Measurements from ENCODE around the gene TADA2A.
A peak's percentile ranks its signal among the peaks of the same experiment; 100 is the strongest.

Gene TADA2A

GRCh38 chr17:37521821-37522220, 115.1 kb downstream of the TADA2A start:
- H3K4me1 ChIP-seq (ENCODE audit: insufficient read depth, low read length, severe bottlenecking), result no peaks in the 10 kb centered on the region
- TF ChIP-seq, protein P1, sequence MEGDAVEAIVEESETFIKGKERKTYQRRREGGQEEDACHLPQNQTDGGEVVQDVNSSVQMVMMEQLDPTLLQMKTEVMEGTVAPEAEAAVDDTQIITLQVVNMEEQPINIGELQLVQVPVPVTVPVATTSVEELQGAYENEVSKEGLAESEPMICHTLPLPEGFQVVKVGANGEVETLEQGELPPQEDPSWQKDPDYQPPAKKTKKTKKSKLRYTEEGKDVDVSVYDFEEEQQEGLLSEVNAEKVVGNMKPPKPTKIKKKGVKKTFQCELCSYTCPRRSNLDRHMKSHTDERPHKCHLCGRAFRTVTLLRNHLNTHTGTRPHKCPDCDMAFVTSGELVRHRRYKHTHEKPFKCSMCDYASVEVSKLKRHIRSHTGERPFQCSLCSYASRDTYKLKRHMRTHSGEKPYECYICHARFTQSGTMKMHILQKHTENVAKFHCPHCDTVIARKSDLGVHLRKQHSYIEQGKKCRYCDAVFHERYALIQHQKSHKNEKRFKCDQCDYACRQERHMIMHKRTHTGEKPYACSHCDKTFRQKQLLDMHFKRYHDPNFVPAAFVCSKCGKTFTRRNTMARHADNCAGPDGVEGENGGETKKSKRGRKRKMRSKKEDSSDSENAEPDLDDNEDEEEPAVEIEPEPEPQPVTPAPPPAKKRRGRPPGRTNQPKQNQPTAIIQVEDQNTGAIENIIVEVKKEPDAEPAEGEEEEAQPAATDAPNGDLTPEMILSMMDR (IDR thresholded peaks at IDR 0.05; ENCODE audit: low read length), result no peak
- no peak for TF ChIP-seq EZH2 (IDR thresholded peaks at IDR 0.05; ENCODE audit: borderline replicate concordance, low read length)
- no peaks in the 10 kb centered on the region for H4K20me1 ChIP-seq (ENCODE audit: insufficient read depth, low read length)
- H3K9me2 ChIP-seq (ENCODE audit: low read depth, low read length), result no peaks in the 10 kb centered on the region
- H3K79me2 ChIP-seq (ENCODE audit: insufficient read depth, low read length), result no peaks in the 10 kb centered on the region
- H3K36me3 ChIP-seq (ENCODE audit: insufficient read depth, low read length), result peaks cover 74% of the 10 kb centered on the region
- no peak overlapping the region for H3K9ac ChIP-seq (ENCODE audit: low read length)
- H3K4me3 ChIP-seq (ENCODE audit: low read depth, low read length, poor library complexity, severe bottlenecking), result no peak overlapping the region
- no peaks in the 10 kb centered on the region for H3K27me3 ChIP-seq (ENCODE audit: insufficient read depth, low read length)
- H3K27ac ChIP-seq (ENCODE audit: low read depth, low read length, poor library complexity, severe bottlenecking), result no peak overlapping the region
- H3K9me3 ChIP-seq (ENCODE audit: low read length), result no peaks in the 10 kb centered on the region
- H2AFZ ChIP-seq (ENCODE audit: low read length), result no peak overlapping the region
- H3K4me2 ChIP-seq (ENCODE audit: low read length), result no peak overlapping the region
- no peaks in the 10 kb centered on the region for H3F3A ChIP-seq (ENCODE audit: insufficient read depth, low read length)

GRCh38 chr17:37523715-37524219, 117.1 kb downstream of the TADA2A start:
- Histone ChIP-seq H3K27ac (ENCODE audit: low read depth, low read length, poor library complexity, severe bottlenecking) (no peak overlapping the region), H2AFZ (ENCODE audit: low read length) (no peak overlapping the region), H3K9ac (ENCODE audit: low read length) (no peak overlapping the region), H3F3A (ENCODE audit: insufficient read depth, low read length) (no peaks in the 10 kb centered on the region), H3K9me3 (ENCODE audit: low read length) (no peaks in the 10 kb centered on the region), H3K9me2 (ENCODE audit: low read depth, low read length) (no peaks in the 10 kb centered on the region), H3K4me2 (ENCODE audit: low read length) (no peak overlapping the region), H3K4me3 (ENCODE audit: low read depth, low read length, poor library complexity, severe bottlenecking) (no peak overlapping the region), H3K36me3 (ENCODE audit: insufficient read depth, low read length) (peaks cover 68% of the 10 kb centered on the region), H3K4me1 (ENCODE audit: insufficient read depth, low read length, severe bottlenecking) (no peaks in the 10 kb centered on the region), H3K79me2 (ENCODE audit: insufficient read depth, low read length) (no peaks in the 10 kb centered on the region), H3K27me3 (ENCODE audit: insufficient read depth, low read length) (no peaks in the 10 kb centered on the region), H4K20me1 (ENCODE audit: insufficient read depth, low read length) (no peaks in the 10 kb centered on the region)
- TF ChIP-seq, protein P1 (IDR thresholded peaks at IDR 0.05; ENCODE audit: low read length), result no peak

DNA sequence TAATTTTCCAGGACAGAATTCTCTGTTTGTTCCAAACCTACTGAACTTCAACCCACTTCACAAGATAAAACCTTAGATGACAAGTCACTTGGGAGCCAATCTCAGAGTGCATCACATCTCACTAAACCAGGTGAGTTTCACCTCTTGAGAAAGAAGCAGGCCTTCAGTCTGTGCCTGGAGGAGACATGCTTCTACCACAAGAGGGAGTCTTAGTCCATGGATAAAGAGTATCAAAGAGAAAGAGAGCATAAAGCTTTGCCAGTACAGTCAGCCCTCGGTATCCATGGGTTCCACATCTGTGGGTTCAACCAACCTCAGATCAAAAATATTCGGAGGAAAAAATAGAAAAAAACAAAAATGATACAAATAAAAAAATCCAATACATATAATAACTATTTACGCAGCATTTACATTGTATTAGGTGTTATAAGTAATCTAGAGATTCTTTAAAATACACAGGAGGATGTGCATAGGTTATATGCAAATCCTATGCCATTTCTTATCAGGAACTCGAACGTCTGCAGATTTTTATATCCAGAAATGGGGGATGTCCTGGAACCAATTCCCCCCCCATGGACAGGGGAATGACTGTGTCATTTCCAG, 120.7 kb downstream of the TADA2A start:
- H3K79me2 ChIP-seq (ENCODE audit: insufficient read depth, low read length), result no peaks in the 10 kb centered on the region
- no peaks in the 10 kb centered on the region for H3K9me2 ChIP-seq (ENCODE audit: low read depth, low read length)
- peaks cover 75% of the 10 kb centered on the region for H3K36me3 ChIP-seq (ENCODE audit: insufficient read depth, low read length)
- no peaks in the 10 kb centered on the region for H3F3A ChIP-seq (ENCODE audit: insufficient read depth, low read length)
- H3K4me3 ChIP-seq (ENCODE audit: low read depth, low read length, poor library complexity, severe bottlenecking), result no peak overlapping the region
- H4K20me1 ChIP-seq (ENCODE audit: insufficient read depth, low read length), result no peaks in the 10 kb centered on the region
- no peaks in the 10 kb centered on the region for H3K4me1 ChIP-seq (ENCODE audit: insufficient read depth, low read length, severe bottlenecking)
- H3K9me3 ChIP-seq (ENCODE audit: low read length), result no peaks in the 10 kb centered on the region
- H3K27ac ChIP-seq (ENCODE audit: low read depth, low read length, poor library complexity, severe bottlenecking), result no peak overlapping the region
- no peaks in the 10 kb centered on the region for H3K27me3 ChIP-seq (ENCODE audit: insufficient read depth, low read length)
- no peak overlapping the region for H3K4me2 ChIP-seq (ENCODE audit: low read length)
- H3K9ac ChIP-seq (ENCODE audit: low read length), result no peak overlapping the region
- TF ChIP-seq, protein P1 (IDR thresholded peaks at IDR 0.05; ENCODE audit: low read length), result peak; percentile 74
- no peak for TF ChIP-seq EZH2 (IDR thresholded peaks at IDR 0.05; ENCODE audit: borderline replicate concordance, low read length)
- no peak overlapping the region for H2AFZ ChIP-seq (ENCODE audit: low read length)

Data from OCI-LY1 (cell line).